Parathyroid adenoma (tissue), 2 donors: ENCODE results near the gene BANP.
"Not testable (repeated sequence)": the region's sequence is repeated elsewhere in the genome, so short reads cannot be mapped to it uniquely, and the experiment has no call there.

Source experiments
- H2AFZ ChIP-seq: fragments of 300-600 bp; sonication (generic); one replicate; pipeline ENCODE4 v1.7.0; 2017; ENCODE audit warnings: antibody characterized with exemption, mild to moderate bottlenecking
- H3K27ac ChIP-seq: fragments of 300-600 bp; sonication (generic); one replicate; pipeline ENCODE4 v1.7.0; 2017
- H3K27me3 ChIP-seq: fragments of 300-600 bp; sonication (generic); one replicate; pipeline ENCODE4 v1.7.0; 2017; ENCODE audit warnings: low read length; ENCODE audit not compliant: control insufficient read depth, insufficient read depth
- H3K36me3 ChIP-seq: fragments of 300-600 bp; sonication (generic); one replicate; pipeline ENCODE4 v1.7.0; 2017; ENCODE audit warnings: low read length; ENCODE audit not compliant: control insufficient read depth, insufficient read depth
- H3K4me1 ChIP-seq: fragments of 300-600 bp; sonication (generic); one replicate; pipeline ENCODE4 v1.7.0; 2017; ENCODE audit warnings: control low read depth
- H3K4me2 ChIP-seq: fragments of 300-600 bp; sonication (generic); one replicate; pipeline ENCODE4 v1.7.0; 2017; ENCODE audit warnings: low read length
- H3K4me3 ChIP-seq: fragments of 300-600 bp; sonication (generic); one replicate; pipeline ENCODE4 v1.7.0; 2017; ENCODE audit warnings: low read depth, low read length
- H3K79me2 ChIP-seq: fragments of 300-600 bp; sonication (generic); one replicate; pipeline ENCODE4 v1.7.0; 2017; ENCODE audit warnings: control low read depth
- H3K9ac ChIP-seq: fragments of 300-600 bp; sonication (generic); one replicate; pipeline ENCODE4 v1.7.0; 2017; ENCODE audit warnings: mild to moderate bottlenecking
- H3K9me3 ChIP-seq: fragments of 300-600 bp; sonication (generic); one replicate; pipeline ENCODE4 v1.7.0; 2017; ENCODE audit warnings: low read length; ENCODE audit not compliant: control insufficient read depth
- donor health status: primary hyperparathyroidism.

The BANP gene

GRCh38 chr16:88090377-88091175, 139.3 kb downstream of the BANP start:
- not testable (repeated sequence) for H3K36me3 ChIP-seq, H3K4me1 ChIP-seq, H3K79me2 ChIP-seq, H3K4me2 ChIP-seq, H3K9me3 ChIP-seq, H3K27me3 ChIP-seq, H2AFZ ChIP-seq, H3K9ac ChIP-seq, H3K4me3 ChIP-seq, H3K27ac ChIP-seq

- not testable (repeated sequence) for H3K9me3 ChIP-seq, H3K4me2 ChIP-seq, H3K4me1 ChIP-seq, H3K27me3 ChIP-seq, H3K4me3 ChIP-seq, H3K9ac ChIP-seq, H2AFZ ChIP-seq, H3K79me2 ChIP-seq, H3K27ac ChIP-seq, H3K36me3 ChIP-seq
Observed at GRCh38 chr16:88091221-88091971, 140.2 kb downstream of the BANP start.

- H2AFZ ChIP-seq, H3K4me1 ChIP-seq, H3K4me3 ChIP-seq, H3K27me3 ChIP-seq, H3K4me2 ChIP-seq, H3K27ac ChIP-seq, H3K79me2 ChIP-seq, H3K9me3 ChIP-seq, H3K36me3 ChIP-seq, H3K9ac ChIP-seq: not testable (repeated sequence)
Observed at GRCh38 chr16:88091972-88092302, 140.7 kb downstream of the BANP start.

GRCh38 chr16:88092791-88093555, 141.7 kb downstream of the BANP start:
- not testable (repeated sequence) for H3K4me1 ChIP-seq, H3K4me2 ChIP-seq, H3K27me3 ChIP-seq, H3K36me3 ChIP-seq, H3K9ac ChIP-seq, H3K27ac ChIP-seq, H3K4me3 ChIP-seq, H2AFZ ChIP-seq, H3K9me3 ChIP-seq, H3K79me2 ChIP-seq

- H3K36me3 ChIP-seq = not testable (repeated sequence)
Observed at GRCh38 chr16:88093556-88094252, 142.5 kb downstream of the BANP start.

GRCh38 chr16:88094253-88094575, 143.0 kb downstream of the BANP start:
- not testable (repeated sequence) for H3K4me1 ChIP-seq, H3K4me3 ChIP-seq, H3K4me2 ChIP-seq, H3K9ac ChIP-seq, H3K9me3 ChIP-seq, H3K27me3 ChIP-seq, H3K27ac ChIP-seq, H3K36me3 ChIP-seq, H3K79me2 ChIP-seq, H2AFZ ChIP-seq

More at GRCh38 chr16:88093556-88094252, 142.5 kb downstream of the BANP start:
- H2AFZ ChIP-seq, H3K9me3 ChIP-seq, H3K4me1 ChIP-seq, H3K27ac ChIP-seq, H3K4me3 ChIP-seq, H3K27me3 ChIP-seq, H3K79me2 ChIP-seq, H3K4me2 ChIP-seq, H3K9ac ChIP-seq: not testable (repeated sequence)

- not testable (repeated sequence) for H3K27ac ChIP-seq, H2AFZ ChIP-seq, H3K4me3 ChIP-seq, H3K27me3 ChIP-seq, H3K9ac ChIP-seq, H3K79me2 ChIP-seq, H3K4me2 ChIP-seq, H3K4me1 ChIP-seq, H3K36me3 ChIP-seq, H3K9me3 ChIP-seq
Observed at GRCh38 chr16:88094900-88095299, 143.7 kb downstream of the BANP start.

- not testable (repeated sequence) for H3K79me2 ChIP-seq, H3K9me3 ChIP-seq, H2AFZ ChIP-seq, H3K27ac ChIP-seq, H3K27me3 ChIP-seq, H3K4me3 ChIP-seq, H3K36me3 ChIP-seq, H3K4me1 ChIP-seq, H3K9ac ChIP-seq, H3K4me2 ChIP-seq
Observed at GRCh38 chr16:88096659-88097058, 145.4 kb downstream of the BANP start.

GRCh38 chr16:88098731-88099562, 147.7 kb downstream of the BANP start:
- not testable (repeated sequence) for H3K9ac ChIP-seq, H3K36me3 ChIP-seq, H3K27ac ChIP-seq, H2AFZ ChIP-seq, H3K79me2 ChIP-seq, H3K4me3 ChIP-seq, H3K9me3 ChIP-seq, H3K27me3 ChIP-seq, H3K4me2 ChIP-seq, H3K4me1 ChIP-seq
